Brain pericyte (primary cell): Measurements from ENCODE around the gene PIP5K1A.
"Not testable (repeated sequence)": the region's sequence is repeated elsewhere in the genome, so short reads cannot be mapped to it uniquely, and the experiment has no call there.

Experiments used
- DNase-seq: peaks from one replicate; pipeline ENCODE4 v3.0.0-alpha.2; 2012; ENCODE audit warnings: low read depth, low spot score

The PIP5K1A gene

GRCh38 chr1:151189637-151190445 lies 8.5 kb upstream of the PIP5K1A start, which contains the start of gene VPS72:
Gene VPS72 (minus strand): TSS chr1:151190197. CDS start chr1:151190121, 76 bp downstream.
- DNase-seq = peak; percentile 45

GRCh38 chr1:151192047-151192446 lies 6.3 kb upstream of the PIP5K1A start:
- DNase-seq = no peak

- no peak for DNase-seq
Measured at GRCh38 chr1:151193304-151193703, 5.0 kb upstream of the PIP5K1A start.

- DNase-seq = no peak
Measured at GRCh38 chr1:151193856-151194255, 4.5 kb upstream of the PIP5K1A start.

- not testable (repeated sequence) for DNase-seq
Measured at GRCh38 chr1:151194894-151195594, 3.3 kb upstream of the PIP5K1A start.

GRCh38 chr1:151196292-151196800 lies 2.0 kb upstream of the PIP5K1A start:
- DNase-seq = peak; percentile 61

- no peak for DNase-seq
Measured at GRCh38 chr1:151197863-151198253, 494 bp upstream of the PIP5K1A start.

- no peak for DNase-seq
Measured at GRCh38 chr1:151199873-151200581, 1.7 kb downstream of the PIP5K1A start.

GRCh38 chr1:151205381-151205965 lies 7.1 kb downstream of the PIP5K1A start:
- DNase-seq = not testable (repeated sequence)

- no peak for DNase-seq
Measured at GRCh38 chr1:151210830-151211229, 12.5 kb downstream of the PIP5K1A start.

- DNase-seq = no peak
Measured at GRCh38 chr1:151211972-151212705, 13.8 kb downstream of the PIP5K1A start.

- DNase-seq = no peak
Measured at GRCh38 chr1:151213560-151213959, 15.2 kb downstream of the PIP5K1A start.

- no peak for DNase-seq
Measured at GRCh38 chr1:151221616-151222015, 23.3 kb downstream of the PIP5K1A start.

- no peak for DNase-seq
Measured at GRCh38 chr1:151222130-151222529, 23.8 kb downstream of the PIP5K1A start.

- no peak for DNase-seq
Measured at GRCh38 chr1:151235235-151235634, 36.9 kb downstream of the PIP5K1A start.

- no peak for DNase-seq
Measured at GRCh38 chr1:151237678-151238466, 39.5 kb downstream of the PIP5K1A start.

- DNase-seq = peak; percentile 29
Measured at GRCh38 chr1:151238467-151238739, 40.1 kb downstream of the PIP5K1A start.

- no peak for DNase-seq
Measured at GRCh38 chr1:151242442-151242841, 44.1 kb downstream of the PIP5K1A start.

- no peak for DNase-seq
Measured at GRCh38 chr1:151243683-151244216, 45.4 kb downstream of the PIP5K1A start.

- no peak for DNase-seq
Measured at GRCh38 chr1:151246786-151247185, 48.4 kb downstream of the PIP5K1A start.
